ENCODE measurements around the gene NFATC3. TPM values are rescaled to one million over a fixed set of nuclear protein-coding genes. Genes with fewer than 3 reads are reported as not detected.

NFATC3 gene
- total RNA-seq, 1 experiment from 2014 or later, result 22.9 TPM

- no peak overlapping the region for H3K4me3 ChIP-seq (ENCODE audit: insufficient read depth, low read depth, low read length)
- no peak for DNase-seq
- no peaks in the 10 kb centered on the region; the same call in 1 of the 2 replicates for H3K36me3 ChIP-seq (replicated peaks; ENCODE audit: control insufficient read depth, insufficient read depth, low read length)
- peaks cover 2% of the 10 kb centered on the region; the same call in 1 of the 2 replicates for H3K27me3 ChIP-seq (ENCODE audit: control insufficient read depth, insufficient read depth, low read length)
Measured at GRCh38 chr16:68250951-68251350, 165.8 kb downstream of the NFATC3 start.

- no peak for DNase-seq
- H3K4me3 ChIP-seq (ENCODE audit: insufficient read depth, low read depth, low read length), result no peak overlapping the region
- no peaks in the 10 kb centered on the region; the same call in 1 of the 2 replicates for H3K36me3 ChIP-seq (replicated peaks; ENCODE audit: control insufficient read depth, insufficient read depth, low read length)
- no peaks in the 10 kb centered on the region for H3K27me3 ChIP-seq (ENCODE audit: control insufficient read depth, insufficient read depth, low read length)
Measured at GRCh38 chr16:68251832-68252231, 166.7 kb downstream of the NFATC3 start.

DNA sequence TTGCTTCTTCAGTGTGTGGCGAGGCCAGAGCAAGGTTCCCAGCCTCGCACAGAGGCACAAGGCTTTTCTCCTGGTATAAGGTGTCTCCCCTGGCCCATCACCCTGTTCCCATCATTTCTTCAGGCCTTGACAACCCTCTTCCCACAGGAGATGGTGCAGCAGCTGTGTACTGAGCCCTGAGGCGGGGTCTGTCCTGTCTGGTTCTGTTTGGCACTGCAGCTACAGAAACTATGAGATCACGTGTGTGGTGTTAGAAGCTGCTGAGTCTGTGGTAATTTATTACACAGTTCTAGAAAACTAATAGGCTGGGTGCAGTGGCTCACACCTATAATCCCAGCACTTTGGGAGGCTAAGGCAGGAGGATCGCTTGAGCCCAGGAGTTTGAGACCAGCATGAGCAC, 167.2 kb downstream of the NFATC3 start:
- no peak for DNase-seq
- no peaks in the 10 kb centered on the region for H3K27me3 ChIP-seq (ENCODE audit: control insufficient read depth, insufficient read depth, low read length)
- H3K36me3 ChIP-seq (replicated peaks; ENCODE audit: control insufficient read depth, insufficient read depth, low read length), result no peaks in the 10 kb centered on the region; the same call in 1 of the 2 replicates
- no peak overlapping the region for H3K4me3 ChIP-seq (ENCODE audit: insufficient read depth, low read depth, low read length)

DNA sequence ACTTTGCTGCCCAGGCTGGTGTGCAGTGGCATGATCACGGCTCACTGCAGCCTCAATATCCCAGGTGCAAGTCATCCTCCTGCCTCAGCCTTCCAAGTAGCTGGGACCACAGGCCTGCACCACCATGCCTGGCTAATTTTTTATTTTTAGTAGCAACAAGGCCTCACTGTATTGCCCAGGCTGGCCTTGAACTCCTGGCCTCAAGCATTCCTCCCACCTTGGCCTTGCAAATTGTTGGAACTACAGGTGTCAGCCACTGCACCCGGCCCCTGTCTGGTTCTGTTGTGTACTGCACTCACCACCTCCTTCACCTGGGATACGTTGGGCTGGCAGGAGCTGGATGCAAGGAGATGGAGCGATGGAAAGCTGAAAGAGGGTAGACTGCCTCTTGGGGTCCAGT, 168.6 kb downstream of the NFATC3 start:
- Histone ChIP-seq H3K27me3 (ENCODE audit: control insufficient read depth, insufficient read depth, low read length) (no peaks in the 10 kb centered on the region), H3K4me3 (ENCODE audit: insufficient read depth, low read depth, low read length) (no peak overlapping the region), H3K36me3 (replicated peaks; ENCODE audit: control insufficient read depth, insufficient read depth, low read length) (no peaks in the 10 kb centered on the region; the same call in 1 of the 2 replicates)
- no peak for DNase-seq

DNA sequence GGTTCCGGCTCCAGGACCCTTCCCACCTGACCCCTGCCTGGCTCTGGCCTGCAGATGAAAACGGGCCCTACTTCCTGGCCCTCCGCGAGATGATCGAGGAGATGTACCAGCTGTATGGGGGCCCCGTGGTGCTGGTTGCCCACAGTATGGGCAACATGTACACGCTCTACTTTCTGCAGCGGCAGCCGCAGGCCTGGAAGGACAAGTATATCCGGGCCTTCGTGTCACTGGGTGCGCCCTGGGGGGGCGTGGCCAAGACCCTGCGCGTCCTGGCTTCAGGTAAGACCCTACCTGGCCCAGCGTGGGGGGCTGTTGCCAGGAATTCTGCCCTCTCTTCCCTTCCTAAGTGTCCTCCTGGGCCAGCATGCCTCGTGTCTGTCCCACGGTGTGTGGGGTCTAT, 170.5 kb downstream of the NFATC3 start:
- Histone ChIP-seq H3K36me3 (replicated peaks; ENCODE audit: control insufficient read depth, insufficient read depth, low read length) (no peaks in the 10 kb centered on the region; the same call in none of the 2 replicates), H3K27me3 (ENCODE audit: control insufficient read depth, insufficient read depth, low read length) (no peaks in the 10 kb centered on the region), H3K4me3 (ENCODE audit: insufficient read depth, low read depth, low read length) (no peak overlapping the region)
- peak; percentile 38 for DNase-seq

DNA sequence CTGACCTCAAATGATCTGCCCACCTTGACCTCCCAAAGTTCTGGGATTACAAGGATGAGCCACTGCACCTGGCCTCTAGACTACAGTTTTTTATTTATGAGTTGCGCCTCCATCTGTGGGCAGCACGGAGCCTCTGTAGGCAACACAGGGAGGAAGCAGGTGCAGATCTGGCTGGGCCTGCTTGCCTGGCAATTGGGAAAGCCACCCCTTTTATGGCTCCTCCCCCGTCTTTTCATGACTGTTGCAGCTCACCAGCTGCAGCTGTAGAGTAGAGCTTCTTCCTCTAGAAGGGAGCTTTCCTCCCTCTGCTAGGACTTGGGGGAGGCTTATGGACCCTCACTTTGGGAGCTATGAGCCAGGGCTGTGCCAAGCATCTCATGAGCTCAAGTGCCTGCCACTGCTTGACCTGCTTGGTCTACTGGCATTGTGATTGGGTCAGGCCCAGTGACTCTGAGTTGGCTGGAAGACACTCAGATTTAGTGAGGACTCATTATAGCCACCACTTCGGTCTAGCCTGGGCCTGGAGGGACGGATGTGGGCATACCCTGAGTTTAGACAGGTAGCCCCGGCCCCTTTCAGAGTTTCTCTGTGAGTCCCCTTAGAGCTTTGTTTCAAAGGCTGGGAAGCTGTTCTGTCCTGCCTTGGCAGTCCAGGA, 172.2 kb downstream of the NFATC3 start:
- Histone ChIP-seq H3K4me3 (ENCODE audit: insufficient read depth, low read depth, low read length) (no peak overlapping the region), H3K27me3 (ENCODE audit: control insufficient read depth, insufficient read depth, low read length) (no peaks in the 10 kb centered on the region), H3K36me3 (replicated peaks; ENCODE audit: control insufficient read depth, insufficient read depth, low read length) (no peaks in the 10 kb centered on the region; the same call in 1 of the 2 replicates)
- DNase-seq, result peak; percentile 64

DNA sequence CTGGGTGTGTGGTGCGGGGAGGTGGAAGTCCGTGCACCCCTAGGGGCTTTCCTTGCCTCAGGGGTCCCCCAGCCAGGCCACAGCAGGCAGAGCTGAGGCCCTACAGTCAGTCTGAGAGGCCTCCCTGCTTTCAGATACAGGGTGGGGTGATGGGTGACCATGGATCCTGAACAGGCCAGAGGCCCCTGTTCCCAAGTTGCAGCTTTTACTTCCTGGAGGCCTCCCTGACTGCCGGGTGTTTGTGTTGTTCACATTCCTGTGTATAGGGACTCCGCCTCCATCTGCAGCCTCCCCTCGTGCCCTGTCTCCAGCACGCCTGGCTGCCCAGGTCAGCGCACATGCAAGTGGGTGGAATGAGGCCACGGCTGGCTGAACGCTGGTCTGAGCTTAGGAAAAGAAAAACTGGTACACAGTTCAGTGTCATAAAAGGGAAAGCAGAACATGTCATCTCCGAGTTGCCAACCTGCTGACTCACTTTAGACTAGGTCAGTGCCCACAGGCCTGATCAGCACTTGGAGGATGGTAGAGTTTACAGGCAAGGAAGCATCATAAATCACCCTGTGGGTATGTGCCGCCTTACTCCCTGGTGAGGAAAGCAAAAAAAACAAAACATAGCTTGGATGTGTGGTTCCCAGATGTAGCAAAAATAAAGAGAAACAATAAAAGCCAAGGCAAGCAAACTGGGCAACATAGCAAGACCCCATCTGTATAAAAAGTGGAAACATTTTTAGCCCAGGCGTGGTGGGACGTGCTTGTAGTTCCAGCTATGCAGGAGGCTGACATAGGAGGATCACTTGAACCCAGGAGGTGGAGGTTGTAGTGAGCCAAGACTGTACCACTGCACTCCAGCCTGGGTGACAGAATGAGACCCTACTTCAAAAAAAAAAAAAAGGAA, 173.0 kb downstream of the NFATC3 start:
- DNase-seq, result peak; percentile 40
- H3K4me3 ChIP-seq (ENCODE audit: insufficient read depth, low read depth, low read length), result no peak overlapping the region
- H3K27me3 ChIP-seq (ENCODE audit: control insufficient read depth, insufficient read depth, low read length), result no peaks in the 10 kb centered on the region
- no peaks in the 10 kb centered on the region; the same call in 1 of the 2 replicates for H3K36me3 ChIP-seq (replicated peaks; ENCODE audit: control insufficient read depth, insufficient read depth, low read length)

DNA sequence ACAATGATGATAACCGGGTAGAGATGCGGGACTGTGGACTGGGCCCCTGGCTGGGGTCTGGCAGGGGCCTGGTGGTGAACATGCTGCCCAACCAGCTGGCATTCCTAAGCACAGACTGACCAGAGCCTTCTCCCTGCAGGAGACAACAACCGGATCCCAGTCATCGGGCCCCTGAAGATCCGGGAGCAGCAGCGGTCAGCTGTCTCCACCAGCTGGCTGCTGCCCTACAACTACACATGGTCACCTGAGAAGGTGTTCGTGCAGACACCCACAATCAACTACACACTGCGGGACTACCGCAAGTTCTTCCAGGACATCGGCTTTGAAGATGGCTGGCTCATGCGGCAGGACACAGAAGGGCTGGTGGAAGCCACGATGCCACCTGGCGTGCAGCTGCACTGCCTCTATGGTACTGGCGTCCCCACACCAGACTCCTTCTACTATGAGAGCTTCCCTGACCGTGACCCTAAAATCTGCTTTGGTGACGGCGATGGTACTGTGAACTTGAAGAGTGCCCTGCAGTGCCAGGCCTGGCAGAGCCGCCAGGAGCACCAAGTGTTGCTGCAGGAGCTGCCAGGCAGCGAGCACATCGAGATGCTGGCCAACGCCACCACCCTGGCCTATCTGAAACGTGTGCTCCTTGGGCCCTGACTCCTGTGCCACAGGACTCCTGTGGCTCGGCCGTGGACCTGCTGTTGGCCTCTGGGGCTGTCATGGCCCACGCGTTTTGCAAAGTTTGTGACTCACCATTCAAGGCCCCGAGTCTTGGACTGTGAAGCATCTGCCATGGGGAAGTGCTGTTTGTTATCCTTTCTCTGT, 174.0 kb downstream of the NFATC3 start:
- Histone ChIP-seq H3K4me3 (ENCODE audit: insufficient read depth, low read depth, low read length) (no peak overlapping the region), H3K27me3 (ENCODE audit: control insufficient read depth, insufficient read depth, low read length) (no peaks in the 10 kb centered on the region), H3K36me3 (replicated peaks; ENCODE audit: control insufficient read depth, insufficient read depth, low read length) (no peaks in the 10 kb centered on the region; the same call in 1 of the 2 replicates)
- no peak for DNase-seq

GRCh38 chr16:68263559-68264127, 178.5 kb downstream of the NFATC3 start:
- H3K36me3 ChIP-seq (replicated peaks; ENCODE audit: control insufficient read depth, insufficient read depth, low read length), result no peaks in the 10 kb centered on the region; the same call in 1 of the 2 replicates
- peak overlapping the region; percentile 96 for H3K4me3 ChIP-seq (ENCODE audit: insufficient read depth, low read depth, low read length)
- DNase-seq, result no peak
- H3K27me3 ChIP-seq (ENCODE audit: control insufficient read depth, insufficient read depth, low read length), result peaks cover 4% of the 10 kb centered on the region; the same call in 1 of the 2 replicates

DNA sequence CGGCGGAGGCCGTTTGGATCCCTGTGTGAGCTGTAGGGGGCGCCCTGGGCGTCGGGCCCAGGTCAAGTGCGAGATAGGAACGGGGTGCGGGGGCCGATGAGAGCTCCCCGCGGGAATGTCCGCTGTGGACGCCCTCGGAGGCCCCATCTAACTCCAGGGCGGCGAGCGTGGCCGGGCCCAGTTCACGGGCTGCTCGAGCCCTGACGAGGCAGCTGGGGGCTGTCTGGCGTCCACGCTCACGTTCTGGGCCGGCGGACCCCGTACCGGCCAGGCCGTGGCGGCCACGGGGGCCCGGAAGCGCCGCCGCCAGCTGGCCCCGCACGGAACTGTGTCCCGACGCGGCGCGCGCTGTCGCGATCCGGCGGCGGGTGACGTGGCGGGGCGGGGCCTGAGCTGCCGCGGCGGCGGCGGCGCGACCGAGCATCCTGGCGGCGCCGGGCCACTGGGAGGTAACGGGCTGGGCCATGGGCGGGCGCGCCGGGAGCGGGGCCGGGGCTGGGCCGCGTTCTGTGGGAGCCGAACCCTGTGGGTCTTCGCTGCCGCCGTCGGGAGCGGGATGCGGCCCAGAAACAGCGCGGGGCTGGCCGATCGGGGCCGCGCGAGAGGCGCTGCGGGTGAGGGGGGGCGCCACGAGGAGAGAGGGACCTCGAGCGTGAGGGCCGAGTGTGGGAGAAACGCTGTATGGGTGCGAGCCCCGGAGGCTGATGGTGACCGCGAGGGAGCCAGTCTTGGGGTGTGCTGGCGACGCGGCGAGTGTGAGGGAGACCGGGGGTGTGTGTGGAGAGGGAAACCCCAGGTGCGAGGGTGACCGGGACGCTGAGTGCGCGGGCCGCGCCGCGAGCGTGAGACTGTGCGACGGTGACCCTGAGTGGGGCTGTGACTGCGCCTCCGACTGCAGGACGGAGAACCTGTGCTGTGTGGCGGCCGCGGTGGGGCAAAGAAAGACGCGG, 179.2 kb downstream of the NFATC3 start, which contains the start of gene SLC7A6:
Gene SLC7A6 (plus strand): TSS at position 399 of the 950 bp plus-strand sequence. CDS start 10,201 bp downstream, outside the sequence.
- Histone ChIP-seq H3K27me3 (ENCODE audit: control insufficient read depth, insufficient read depth, low read length) (peaks cover 4% of the 10 kb centered on the region; the same call in 1 of the 2 replicates), H3K36me3 (replicated peaks; ENCODE audit: control insufficient read depth, insufficient read depth, low read length) (no peaks in the 10 kb centered on the region; the same call in 1 of the 2 replicates), H3K4me3 (ENCODE audit: insufficient read depth, low read depth, low read length) (peak within 1 kb of the TSS; percentile 96)
- peak; percentile 96 for DNase-seq

DNA sequence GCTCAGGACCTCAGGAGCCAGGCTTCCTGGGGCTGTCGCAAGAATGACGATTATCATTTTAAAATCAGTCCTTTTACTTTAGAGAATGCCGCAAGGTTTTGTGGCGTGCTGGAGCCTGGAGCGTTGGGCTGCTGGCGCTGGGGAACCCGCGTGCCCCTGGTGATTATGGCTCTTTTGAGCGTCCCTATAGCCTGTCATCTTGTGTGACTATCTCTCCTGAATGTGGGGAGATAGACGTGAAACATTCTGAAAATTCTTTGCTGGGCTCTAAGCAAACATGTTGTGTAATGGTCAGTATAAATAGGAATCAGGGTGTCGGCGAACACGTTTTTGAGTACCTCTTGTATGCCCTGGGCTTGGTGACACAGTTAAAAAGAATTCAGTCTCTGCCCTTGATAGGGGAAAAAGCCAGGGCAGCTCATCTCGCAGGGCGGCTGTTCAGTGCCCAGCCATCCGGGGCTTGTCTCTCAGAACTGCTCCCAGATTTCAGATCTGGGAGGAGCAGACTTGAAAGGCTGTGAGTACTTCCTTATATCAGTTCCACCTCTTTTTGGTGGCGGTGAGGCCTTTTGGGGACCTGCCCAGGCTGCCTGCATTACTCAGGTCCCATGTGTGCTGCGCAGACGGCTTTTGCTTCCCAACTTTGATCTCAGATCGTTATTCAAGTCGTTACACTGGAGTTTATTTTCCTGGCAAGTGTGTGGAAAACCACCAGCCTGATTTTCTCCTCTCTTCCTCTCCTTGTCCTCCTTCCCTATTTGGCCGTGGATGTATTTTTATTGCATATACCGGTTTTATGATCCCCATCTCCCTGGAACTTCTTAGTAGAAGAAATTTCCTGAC, 180.1 kb downstream of the NFATC3 start:
- peak; percentile 75 for DNase-seq

DNA sequence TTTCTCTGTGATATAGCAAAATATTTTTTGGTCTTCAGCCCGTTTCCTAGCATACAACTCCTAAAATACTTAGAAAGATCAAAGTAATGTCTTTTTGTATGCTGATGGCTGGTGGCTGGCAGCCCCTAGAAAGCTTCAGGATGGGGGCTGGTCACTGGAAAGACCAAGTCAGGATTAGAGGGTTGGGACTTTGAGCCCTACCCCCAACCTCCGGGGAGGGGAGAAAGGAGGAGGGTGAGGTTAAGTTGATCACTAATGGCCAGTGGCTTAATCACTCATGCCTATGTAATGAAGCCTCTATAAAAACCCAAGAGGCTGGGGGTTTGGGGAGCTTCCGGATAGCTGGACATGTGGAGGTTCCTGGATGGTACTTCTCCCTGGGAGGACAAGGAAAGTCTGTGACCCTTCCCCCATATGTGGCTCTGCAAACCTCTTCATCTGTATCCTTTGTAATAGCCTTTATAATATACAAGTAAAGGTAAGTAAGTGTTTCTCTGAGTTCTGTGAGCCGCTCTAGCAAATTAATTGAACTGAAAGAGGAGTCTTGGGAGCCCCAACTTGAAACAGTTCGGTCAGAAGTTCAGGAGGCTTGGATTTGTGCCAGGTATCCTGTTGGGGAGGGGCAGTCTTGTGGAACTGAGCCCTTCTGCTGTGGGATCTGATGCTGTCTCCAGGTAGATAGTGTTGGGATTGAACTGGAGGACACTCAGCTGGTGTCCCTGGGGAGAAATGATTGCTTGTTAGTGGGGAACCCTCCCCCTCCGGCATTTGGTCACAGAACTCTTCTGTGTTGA, 182.6 kb downstream of the NFATC3 start:
- Histone ChIP-seq H3K27me3 (ENCODE audit: control insufficient read depth, insufficient read depth, low read length) (peaks cover 4% of the 10 kb centered on the region; the same call in 1 of the 2 replicates), H3K36me3 (replicated peaks; ENCODE audit: control insufficient read depth, insufficient read depth, low read length) (no peaks in the 10 kb centered on the region; the same call in 1 of the 2 replicates), H3K4me3 (ENCODE audit: insufficient read depth, low read depth, low read length) (no peak overlapping the region)
- no peak for DNase-seq

More for the DNA sequence above, 180.1 kb downstream of the NFATC3 start:
- no peaks in the 10 kb centered on the region for H3K36me3 ChIP-seq (replicated peaks; ENCODE audit: control insufficient read depth, insufficient read depth, low read length)
- peaks cover 4% of the 10 kb centered on the region; the same call in 1 of the 2 replicates for H3K27me3 ChIP-seq (ENCODE audit: control insufficient read depth, insufficient read depth, low read length)
- peak overlapping the region; percentile 96 for H3K4me3 ChIP-seq (ENCODE audit: insufficient read depth, low read depth, low read length)
